ENCODE results near the gene ARAP2. TPM values are rescaled to one million over a fixed set of nuclear protein-coding genes. Genes with fewer than 3 reads are reported as not detected.

The ARAP2 gene
- total RNA-seq, 1 donor from 2014 or later = 57.2 TPM

GRCh38 chr4:36278789-36279188, 34.5 kb upstream of the ARAP2 start:
- no peaks in the 10 kb centered on the region for H3K27me3 ChIP-seq
- intact Hi-C loops (cut with DNase I) = no loop called here
- H3K36me3 ChIP-seq = no peaks in the 10 kb centered on the region
- H3K4me1 ChIP-seq = no peaks in the 10 kb centered on the region
- TF ChIP-seq CTCF (IDR thresholded peaks at IDR 0.05) = no peak
- no peak overlapping the region for H3K27ac ChIP-seq
- H3K9me3 ChIP-seq = no peaks in the 10 kb centered on the region
- ATAC-seq (no peak), DNase-seq (no peak)
- no peak overlapping the region for H3K4me3 ChIP-seq

GRCh38 chr4:36277533-36277932, 33.2 kb upstream of the ARAP2 start:
- intact Hi-C loops (cut with DNase I) = no loop called here
- no peaks in the 10 kb centered on the region for H3K27me3 ChIP-seq

GRCh38 chr4:36274158-36274557, 29.8 kb upstream of the ARAP2 start:
- no peaks in the 10 kb centered on the region for H3K36me3 ChIP-seq
- no peaks in the 10 kb centered on the region for H3K9me3 ChIP-seq
- no peak for DNase-seq
- ATAC-seq = peak; percentile 71
- intact Hi-C loops (cut with DNase I) = no loop called here
- no peak overlapping the region for H3K4me3 ChIP-seq
- no peak overlapping the region for H3K27ac ChIP-seq
- no peaks in the 10 kb centered on the region for H3K27me3 ChIP-seq
- no peaks in the 10 kb centered on the region for H3K4me1 ChIP-seq
- TF ChIP-seq CTCF (IDR thresholded peaks at IDR 0.05) = no peak

More at GRCh38 chr4:36277533-36277932, 33.2 kb upstream of the ARAP2 start:
- Histone ChIP-seq H3K27ac (no peak overlapping the region), H3K4me3 (no peak overlapping the region), H3K36me3 (no peaks in the 10 kb centered on the region), H3K4me1 (no peaks in the 10 kb centered on the region), H3K9me3 (no peaks in the 10 kb centered on the region)
- TF ChIP-seq CTCF (IDR thresholded peaks at IDR 0.05) = no peak
- DNase-seq = no peak
- ATAC-seq = no peak

- no peaks in the 10 kb centered on the region for H3K36me3 ChIP-seq
- no peak overlapping the region for H3K27ac ChIP-seq
- H3K27me3 ChIP-seq = no peaks in the 10 kb centered on the region
- DNase-seq (no peak), ATAC-seq (no peak)
- no peaks in the 10 kb centered on the region for H3K4me1 ChIP-seq
- no peaks in the 10 kb centered on the region for H3K9me3 ChIP-seq
- no peak for TF ChIP-seq CTCF (IDR thresholded peaks at IDR 0.05)
- intact Hi-C loops (cut with DNase I) = no loop called here
- no peak overlapping the region for H3K4me3 ChIP-seq
Observed at GRCh38 chr4:36273276-36273675, 29.0 kb upstream of the ARAP2 start.

- TF ChIP-seq CTCF (IDR thresholded peaks at IDR 0.05) = no peak
- H3K27ac ChIP-seq = no peak overlapping the region
- H3K4me1 ChIP-seq = no peaks in the 10 kb centered on the region
- H3K36me3 ChIP-seq = no peaks in the 10 kb centered on the region
- H3K4me3 ChIP-seq = no peak overlapping the region
- H3K27me3 ChIP-seq = no peaks in the 10 kb centered on the region
- no peaks in the 10 kb centered on the region for H3K9me3 ChIP-seq
- DNase-seq (no peak), ATAC-seq (no peak)
- intact Hi-C loops (cut with DNase I) = no loop called here
Observed at GRCh38 chr4:36269533-36270173, 25.3 kb upstream of the ARAP2 start.

- ATAC-seq (no peak), DNase-seq (no peak)
- intact Hi-C loops (cut with DNase I) = no loop called here
- H3K27ac ChIP-seq = no peak overlapping the region
- H3K9me3 ChIP-seq = no peaks in the 10 kb centered on the region
- no peak for TF ChIP-seq CTCF (IDR thresholded peaks at IDR 0.05)
- H3K27me3 ChIP-seq = no peaks in the 10 kb centered on the region
- no peaks in the 10 kb centered on the region for H3K4me1 ChIP-seq
- no peaks in the 10 kb centered on the region for H3K36me3 ChIP-seq
- H3K4me3 ChIP-seq = no peak overlapping the region
Observed at GRCh38 chr4:36269101-36269500, 24.8 kb upstream of the ARAP2 start.
